Stimulated activated CD8-positive, alpha-beta memory T cell treated with anti-CD3 and anti-CD28 coated beads, Interleukin-7, amount 100 ng/mL, for 48 hours (primary cell): ENCODE results near the gene CHRNA7.
"Not testable (repeated sequence)": the region's sequence is repeated elsewhere in the genome, so short reads cannot be mapped to it uniquely, and the experiment has no call there.

Experiments used
- DNase-seq, 2 donors: peaks; one replicate each; pipeline ENCODE4 v3.0.0-alpha.2; 2020; ENCODE audit warnings: low read depth in 1 of 2; ENCODE audit errors: extremely low read depth in 1 of 2

The CHRNA7 gene

GRCh38 chr15:32166270-32166669 lies 136.0 kb downstream of the CHRNA7 start:
- not testable (repeated sequence) for DNase-seq

DNA sequence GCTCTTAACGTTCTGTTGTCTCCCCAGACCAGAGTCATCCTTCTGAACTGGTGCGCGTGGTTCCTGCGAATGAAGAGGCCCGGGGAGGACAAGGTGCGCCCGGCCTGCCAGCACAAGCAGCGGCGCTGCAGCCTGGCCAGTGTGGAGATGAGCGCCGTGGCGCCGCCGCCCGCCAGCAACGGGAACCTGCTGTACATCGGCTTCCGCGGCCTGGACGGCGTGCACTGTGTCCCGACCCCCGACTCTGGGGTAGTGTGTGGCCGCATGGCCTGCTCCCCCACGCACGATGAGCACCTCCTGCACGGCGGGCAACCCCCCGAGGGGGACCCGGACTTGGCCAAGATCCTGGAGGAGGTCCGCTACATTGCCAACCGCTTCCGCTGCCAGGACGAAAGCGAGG lies 137.6 kb downstream of the CHRNA7 start:
- DNase-seq: not testable (repeated sequence)

DNA sequence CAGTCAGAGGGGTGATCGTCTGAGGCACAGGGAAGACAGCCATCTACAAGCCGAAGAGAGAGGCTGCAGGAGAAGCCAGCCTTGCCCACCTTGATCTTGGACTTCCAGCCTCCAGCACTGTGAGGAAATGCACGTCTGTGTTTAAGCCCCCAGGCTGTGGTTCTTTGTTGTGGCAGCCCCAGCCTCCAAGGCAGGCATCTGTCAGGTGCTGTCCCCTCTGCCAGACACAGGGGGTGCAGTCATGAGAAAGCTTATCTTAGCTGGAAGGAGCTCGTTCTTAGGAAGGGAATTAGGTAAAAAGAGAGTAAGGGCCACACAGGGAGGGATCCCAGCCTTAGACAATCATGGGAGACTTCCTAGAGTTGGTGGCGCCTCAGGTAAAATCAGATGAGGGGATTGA lies 150.3 kb downstream of the CHRNA7 start:
- DNase-seq: not testable (repeated sequence)

DNA sequence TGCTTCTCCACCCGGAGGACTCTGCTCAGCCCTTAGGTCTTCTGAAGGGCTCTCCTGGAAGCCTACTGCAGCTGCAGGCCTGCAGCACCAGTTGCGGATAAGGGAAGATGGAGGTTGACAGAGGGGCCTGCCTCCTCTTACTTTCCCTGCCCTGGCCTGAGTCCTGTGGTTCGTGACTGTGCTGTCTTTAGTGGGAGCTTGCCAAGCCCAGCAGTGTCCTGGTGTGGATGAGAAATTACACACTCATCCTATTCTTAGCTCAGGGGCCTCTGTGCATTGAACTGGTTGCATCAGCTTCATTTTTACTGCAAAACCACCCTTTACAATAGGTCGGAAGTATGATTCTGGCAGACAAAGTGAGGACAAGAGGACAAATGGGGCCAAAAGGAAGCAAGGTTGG lies 163.5 kb downstream of the CHRNA7 start:
- DNase-seq: not testable (repeated sequence)

DNA sequence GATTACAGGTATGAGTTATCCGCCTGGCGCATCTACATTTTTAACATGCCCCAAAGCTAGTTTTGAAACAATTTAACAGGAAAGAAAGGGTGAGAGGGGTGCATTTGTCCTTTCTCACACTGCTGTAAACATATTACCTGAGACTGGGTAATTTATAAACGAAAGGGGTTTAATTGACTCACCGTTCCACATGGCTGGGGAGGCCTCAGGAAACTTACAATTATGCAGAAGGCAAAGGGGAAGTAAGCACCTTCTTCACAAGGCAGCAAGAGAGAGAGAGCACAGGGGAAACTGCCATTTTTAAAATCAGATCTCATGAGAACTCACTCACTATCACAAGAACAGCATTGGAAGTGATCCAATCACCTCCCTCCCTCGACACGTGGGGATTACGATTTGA lies 165.9 kb downstream of the CHRNA7 start:
- DNase-seq: not testable (repeated sequence)

DNA sequence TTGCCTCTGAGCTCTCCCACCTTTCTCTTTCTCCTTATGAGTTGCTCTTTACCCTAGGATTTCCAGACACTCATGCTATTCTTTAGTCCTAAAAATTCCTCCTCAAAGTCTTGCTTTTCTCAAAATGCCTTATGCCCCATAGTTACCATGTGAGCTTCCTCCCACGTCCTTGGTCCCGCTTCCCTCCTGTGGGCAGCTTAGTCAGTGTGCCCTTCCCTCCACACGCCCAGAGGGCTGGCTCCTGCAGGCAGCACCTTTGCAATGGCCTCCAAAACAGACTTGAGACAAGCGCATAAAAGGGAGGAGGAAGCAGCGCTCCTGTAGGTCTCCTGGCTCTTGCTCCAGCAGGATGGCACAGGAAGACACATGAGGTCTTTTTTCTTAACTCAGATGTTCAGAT lies 168.6 kb downstream of the CHRNA7 start:
- DNase-seq: not testable (repeated sequence)

- not testable (repeated sequence) for DNase-seq
These were observed 178.8 kb downstream of the CHRNA7 start for GRCh38 chr15:32209081-32209480.

- DNase-seq: no peak
These were observed 188.4 kb downstream of the CHRNA7 start for GRCh38 chr15:32218666-32219065.
